K562 (cell line): ENCODE measurements around the gene BTG2. TPM values are rescaled to one million over a fixed set of nuclear protein-coding genes. Genes with fewer than 3 reads are reported as not detected.

Source experiments
- HMGN3 ChIP-seq: IDR thresholded peaks from 2 replicates; pipeline ENCODE4 v1.6.1; 2011; ENCODE audit warnings: borderline replicate concordance, low read depth, mild to moderate bottlenecking, mixed read lengths, low read length; ENCODE audit not compliant: insufficient read length; ENCODE audit errors: extremely low read depth
- NR2C1 ChIP-seq, 2 experiments: fragments of 450-650 bp; IDR thresholded peaks; 2 replicates each; pipeline ENCODE4 v1.6.1; 2017; ENCODE audit warnings: mild to moderate bottlenecking in 2 of 2, antibody characterized with exemption in 1 of 2, inconsistent platforms in 1 of 2, missing compliant biosample characterization in 1 of 2, missing genetic modification characterization in 1 of 2
- POLR2AphosphoS2 ChIP-seq: IDR thresholded peaks from 2 replicates; pipeline ENCODE4 v1.6.1; 2012; ENCODE audit warnings: low read length, improper control_type of control experiment
- RCOR1 ChIP-seq, 2 experiments: IDR thresholded peaks; 2 replicates each; pipeline ENCODE4 v1.6.1; 2012; ENCODE audit warnings: low read depth in 2 of 2, low read length in 2 of 2, borderline replicate concordance in 1 of 2, improper control_type of control experiment in 1 of 2
- TEAD1 ChIP-seq, 2 experiments: fragments of 450-650 bp in 1 of 2; sonication (generic) in 1 of 2; formaldehyde crosslinking; IDR thresholded peaks; 2 replicates each; pipeline versions ENCODE4 v1.4.0 to v1.8.0; 2020 to 2022; ENCODE audit warnings: mild to moderate bottlenecking in 2 of 2, missing genetic modification reagents in 1 of 2
- TEAD4 ChIP-seq, 2 experiments: sonication (generic) in 1 of 2; formaldehyde crosslinking in 1 of 2; IDR thresholded peaks; 2 replicates each; pipeline versions ENCODE4 v1.6.1 to v1.8.0; 2012 to 2022; ENCODE audit warnings: borderline replicate concordance in 1 of 2, inconsistent platforms in 1 of 2, low read length in 1 of 2, mild to moderate bottlenecking in 1 of 2, missing genetic modification reagents in 1 of 2
- TRIM25 ChIP-seq: fragments of 450-650 bp; IDR thresholded peaks from 2 replicates; pipeline ENCODE4 v1.7.0; 2016; ENCODE audit warnings: borderline replicate concordance
- USF2 ChIP-seq: sonication (generic); formaldehyde crosslinking; IDR thresholded peaks from 2 replicates; pipeline ENCODE4 v1.5.0; 2020; ENCODE audit warnings: missing genetic modification reagents
- ZBTB11 ChIP-seq, 3 experiments: fragments of 200-800 bp in 1 of 3; fragments of 250-450 bp in 1 of 3; fragments of 450-650 bp in 1 of 3; sonication (Bioruptor Pico) in 1 of 3; sonication (Bioruptor generic) in 1 of 3; formaldehyde crosslinking in 1 of 3; IDR thresholded peaks; 2 replicates each; pipeline versions ENCODE4 v1.6.1 to v1.8.0; 2016 to 2022; ENCODE audit warnings: mild to moderate bottlenecking in 2 of 3, missing genetic modification characterization in 2 of 3, missing compliant biosample characterization in 1 of 3, moderate library complexity in 1 of 3
- ZNF436 ChIP-seq: fragments of 250-450, 450-650 bp; sonication (Bioruptor Pico); formaldehyde crosslinking; IDR thresholded peaks from 2 replicates; pipeline ENCODE4 v1.7.0; 2020; ENCODE audit warnings: mild to moderate bottlenecking
- ZNF583 ChIP-seq: fragments of 250-450 bp; sonication (Bioruptor Pico); IDR thresholded peaks from 2 replicates; pipeline ENCODE4 v1.4.0; 2020
- polyA plus RNA-seq, 8 experiments: library from polyadenylated mRNA; depleted of rRNA in 4 of 8; stranded (reverse) in 5 of 8; unstranded in 3 of 8; fragments of >200 nt; fragmentation: Nextera tagmentation in 2 of 8; fragmentation: Illumina TruSeq in 1 of 8; extraction: Ambion mirVana in 2 of 8; extraction: Trizol in 1 of 8; gene quantifications; 2 replicates each; pipeline versions ENCODE4 v1.2.1 to v1.2.3, GENCODE V29; 2011 to 2014; ENCODE audit warnings: inconsistent platforms in 1 of 8, missing spikeins in 1 of 8
- total RNA-seq, 7 experiments: library from RNA; depleted of rRNA in 6 of 7; stranded (reverse); fragments of >200 nt in 6 of 7; fragmentation: Illumina TruSeq in 2 of 7; extraction: Trizol in 2 of 7; gene quantifications; 2 replicates each; pipeline versions ENCODE4 v1.2.1 to v1.2.3, GENCODE V29; 2011 to 2021; ENCODE audit warnings: low replicate concordance in 1 of 7
- TF ChIP-seq, protein P1 (sequence below): fragments of 450-650 bp; formaldehyde crosslinking; conservative IDR thresholded peaks from 2 replicates; pipeline ENCODE4 v1.4.0; 2022; ENCODE audit warnings: mild to moderate bottlenecking, missing genetic modification characterization
- TF ChIP-seq, protein P2 (sequence below): fragments of 450-650 bp; IDR thresholded peaks from 2 replicates; pipeline ENCODE4 v1.6.1; 2018; ENCODE audit warnings: mild to moderate bottlenecking, low read depth; ENCODE audit not compliant: partially characterized antibody

BTG2 gene
- total and polyA plus RNA-seq, 9 of the 15 experiments (the other 6 are each of a cell fraction or from before 2014, with no cell fraction given) = 2.3 to 41.9 (median 8.7) TPM

DNA sequence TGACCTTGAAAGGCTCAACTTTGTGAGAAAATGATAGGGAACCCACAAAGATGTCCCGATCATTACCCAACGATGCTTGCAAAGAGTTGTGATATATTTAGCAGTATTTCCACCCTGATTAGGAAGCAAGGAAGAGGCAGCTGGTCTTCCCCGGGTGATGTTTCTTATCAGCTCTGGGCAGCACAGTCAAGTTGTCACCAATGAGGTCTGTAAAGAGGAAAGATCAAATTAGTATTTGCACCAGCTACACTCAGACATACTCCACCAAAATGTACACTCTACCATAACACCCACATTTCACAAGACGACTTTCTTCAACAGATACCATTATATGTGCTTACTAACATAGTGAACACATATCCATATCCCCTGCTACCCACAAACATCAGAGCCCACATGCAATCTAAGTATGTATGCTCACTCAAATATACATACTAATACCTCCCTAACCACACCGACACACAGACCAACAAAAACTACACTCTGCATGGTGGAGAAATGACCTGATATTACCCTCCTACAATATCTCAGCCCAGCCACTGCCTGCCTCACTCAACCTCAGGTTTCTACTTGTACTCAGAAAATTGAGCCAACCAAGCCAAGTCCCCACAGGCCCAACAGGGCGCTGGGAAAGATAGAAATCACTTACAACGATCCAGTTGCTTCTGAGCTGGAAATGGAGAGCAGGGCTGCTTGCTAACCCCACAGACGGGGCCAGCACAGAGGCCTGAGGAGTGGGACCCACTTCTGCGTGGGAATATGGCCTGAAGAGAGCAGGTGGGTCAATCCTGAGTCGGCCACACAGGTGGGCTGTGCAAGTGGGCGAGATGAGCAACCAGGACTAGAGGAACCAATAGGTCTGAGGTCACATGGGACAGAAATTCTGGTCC lies 4.6 kb upstream of the BTG2 start (continued):
- TF ChIP-seq TRIM25 (no peak), POLR2AphosphoS2 (no peak), TEAD4 (IDR thresholded peaks at IDR 0.05; ENCODE audit: low read length) (peak; percentile 98), TEAD4 (CRISPR knock-in tag; IDR thresholded peaks at IDR 0.05; ENCODE audit: borderline replicate concordance) (no peak), ZNF436 (no peak), RCOR1 (IDR thresholded peaks at IDR 0.05; ENCODE audit: borderline replicate concordance in 1 of 2, low read depth in 2 of 2, low read length in 2 of 2) (peak; percentile 50 to 98; a peak in 2 of 4 replicates), USF2 (CRISPR knock-in tag) (0 out of 2 replicates have a peak, but pooled peaks have one; percentile 21), ZBTB11 (CRISPR knock-in tag; IDR thresholded peaks at IDR 0.05) (peak in 1 of 3 experiments; percentile 79; a peak in 2 of 6 replicates), TEAD1 (CRISPR knock-in tag; IDR thresholded peaks at IDR 0.05) (peak in 1 of 2 experiments; percentile 67; a peak in 2 of 4 replicates), HMGN3 (peak; percentile 73), NR2C1 (IDR thresholded peaks at IDR 0.05) (no peak), NR2C1 (tag; IDR thresholded peaks at IDR 0.05) (peak; percentile 58), ZNF583 (CRISPR knock-in tag) (peak; percentile 81; the same call in 1 of the 2 replicates)
- TF ChIP-seq, protein P1, sequence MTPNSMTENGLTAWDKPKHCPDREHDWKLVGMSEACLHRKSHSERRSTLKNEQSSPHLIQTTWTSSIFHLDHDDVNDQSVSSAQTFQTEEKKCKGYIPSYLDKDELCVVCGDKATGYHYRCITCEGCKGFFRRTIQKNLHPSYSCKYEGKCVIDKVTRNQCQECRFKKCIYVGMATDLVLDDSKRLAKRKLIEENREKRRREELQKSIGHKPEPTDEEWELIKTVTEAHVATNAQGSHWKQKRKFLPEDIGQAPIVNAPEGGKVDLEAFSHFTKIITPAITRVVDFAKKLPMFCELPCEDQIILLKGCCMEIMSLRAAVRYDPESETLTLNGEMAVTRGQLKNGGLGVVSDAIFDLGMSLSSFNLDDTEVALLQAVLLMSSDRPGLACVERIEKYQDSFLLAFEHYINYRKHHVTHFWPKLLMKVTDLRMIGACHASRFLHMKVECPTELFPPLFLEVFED = no peak
- TF ChIP-seq, protein P2, sequence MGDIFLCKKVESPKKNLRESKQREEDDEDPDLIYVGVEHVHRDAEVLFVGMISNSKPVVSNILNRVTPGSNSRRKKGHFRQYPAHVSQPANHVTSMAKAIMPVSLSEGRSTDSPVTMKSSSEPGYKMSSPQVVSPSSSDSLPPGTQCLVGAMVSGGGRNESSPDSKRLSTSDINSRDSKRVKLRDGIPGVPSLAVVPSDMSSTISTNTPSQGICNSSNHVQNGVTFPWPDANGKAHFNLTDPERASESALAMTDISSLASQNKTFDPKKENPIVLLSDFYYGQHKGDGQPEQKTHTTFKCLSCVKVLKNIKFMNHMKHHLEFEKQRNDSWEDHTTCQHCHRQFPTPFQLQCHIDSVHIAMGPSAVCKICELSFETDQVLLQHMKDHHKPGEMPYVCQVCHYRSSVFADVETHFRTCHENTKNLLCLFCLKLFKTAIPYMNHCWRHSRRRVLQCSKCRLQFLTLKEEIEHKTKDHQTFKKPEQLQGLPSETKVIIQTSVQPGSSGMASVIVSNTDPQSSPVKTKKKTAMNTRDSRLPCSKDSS = no peak
